NCI-H526 (cell line): ENCODE results near the gene FSCN2.
"Not testable (repeated sequence)": the region's sequence is repeated elsewhere in the genome, so short reads cannot be mapped to it uniquely, and the experiment has no call there.

Source experiments
- DNase-seq, 2 experiments: peaks; one replicate each; lab custom pipeline; 2025; lab: John Stamatoyannopoulos, UW

The FSCN2 gene

DNA sequence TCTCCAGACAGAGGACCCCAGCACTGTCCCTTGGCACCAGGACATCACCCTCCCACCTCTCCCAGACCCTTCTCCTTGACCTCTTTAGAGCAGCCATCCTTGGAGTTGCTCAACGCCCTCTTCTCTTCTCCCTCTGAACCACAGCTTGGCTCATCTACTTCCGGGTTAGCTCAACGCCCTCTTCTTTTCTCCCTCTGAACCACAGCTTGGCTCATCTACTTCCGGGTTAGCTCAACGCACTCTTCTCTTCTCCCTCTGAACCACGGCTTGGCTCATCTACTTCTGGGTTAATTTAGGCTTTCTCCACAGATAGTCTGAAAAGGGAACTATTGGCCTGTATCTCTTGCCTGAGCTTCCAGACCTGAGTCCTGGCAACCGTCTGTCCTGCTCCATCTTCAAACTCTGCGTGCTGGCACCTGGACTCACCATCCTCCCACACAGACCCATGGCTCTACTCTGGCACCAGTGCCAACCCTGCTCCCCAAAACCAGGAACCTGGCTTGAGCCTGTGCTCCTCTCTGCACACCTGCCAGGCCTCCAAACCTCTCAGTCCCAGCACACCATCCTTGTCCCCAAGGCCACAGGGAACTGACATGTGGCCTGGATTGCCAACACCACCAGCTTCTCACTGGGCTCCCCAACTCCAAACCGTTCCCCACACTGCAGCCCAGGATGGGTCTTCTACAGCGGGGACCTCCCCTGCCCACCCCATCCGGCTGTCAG, 49.3 kb downstream of the FSCN2 start:
- DNase-seq, result no peak

DNA sequence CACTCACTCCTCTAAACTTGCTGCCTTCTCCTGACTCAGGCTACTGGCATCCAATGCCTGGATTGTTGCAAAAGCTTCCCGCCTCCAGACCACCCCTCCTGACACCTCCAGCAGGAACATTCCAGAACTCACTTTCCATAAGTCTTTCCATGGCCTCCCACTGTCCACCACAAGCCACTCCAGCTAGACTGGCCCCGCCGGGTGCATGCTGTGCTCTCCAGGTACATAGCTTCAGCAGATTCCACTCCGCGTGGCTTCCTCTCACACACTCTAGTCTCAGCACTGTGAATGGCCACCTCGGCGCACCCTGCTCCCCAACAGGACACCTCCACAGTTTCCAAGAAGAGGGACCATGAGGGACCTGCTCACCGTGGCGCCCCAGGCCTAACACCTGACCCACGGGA, 49.9 kb downstream of the FSCN2 start:
- DNase-seq, result no peak

DNA sequence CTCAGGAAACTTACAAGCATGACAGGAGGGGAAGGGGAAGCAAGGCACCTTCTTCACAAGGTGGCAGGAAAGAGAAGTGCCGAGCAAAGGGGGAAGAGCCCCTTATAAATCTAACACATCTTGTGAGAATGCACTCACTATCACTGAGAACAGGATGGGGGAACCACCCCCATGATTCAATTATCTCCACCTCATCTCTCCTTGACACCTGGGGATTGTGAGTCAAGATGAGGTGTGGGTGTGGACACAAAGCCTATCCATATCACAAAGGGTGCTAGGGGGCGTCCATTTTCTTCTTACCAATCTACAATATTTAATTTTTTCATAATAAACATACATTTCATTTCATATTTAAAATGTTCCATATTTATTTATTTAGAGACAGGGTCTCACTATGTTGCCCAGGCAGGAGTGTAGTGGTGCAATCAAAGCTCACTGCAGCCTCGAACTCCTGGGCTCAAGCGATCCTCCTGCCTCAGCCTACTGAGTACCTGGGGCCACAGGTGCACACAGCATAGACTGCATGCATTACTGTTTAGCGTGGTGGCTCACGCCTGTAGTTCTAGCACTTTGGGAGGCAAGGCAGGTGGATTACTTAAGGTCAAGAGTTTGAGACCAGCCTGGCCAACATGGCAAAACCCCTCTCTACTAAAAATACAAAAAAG, 50.5 kb downstream of the FSCN2 start:
- DNase-seq, result no peak

DNA sequence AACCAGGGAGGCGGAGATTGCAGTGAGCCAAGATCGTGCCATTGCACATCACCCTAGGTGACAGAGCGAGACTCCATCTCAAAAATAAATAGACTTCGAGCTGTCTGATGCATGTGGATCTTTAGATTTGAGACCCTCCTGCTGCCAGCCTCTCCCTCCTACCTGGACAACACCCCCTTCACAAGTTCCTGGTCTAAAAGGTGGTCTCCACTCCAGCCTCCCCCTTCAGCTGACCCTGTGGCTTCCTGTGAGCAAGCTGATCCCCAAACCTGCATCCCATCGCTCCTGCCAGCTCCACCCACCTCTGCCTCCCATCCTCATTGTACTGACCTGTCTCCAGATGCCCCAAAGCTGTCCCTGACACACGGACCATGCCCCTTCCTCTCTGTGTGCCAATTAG, 51.1 kb downstream of the FSCN2 start:
- DNase-seq, result no peak

- no peak for DNase-seq
Measured at GRCh38 chr17:81579821-81580321, 51.7 kb downstream of the FSCN2 start.

- DNase-seq, result no peak
Measured at GRCh38 chr17:81580481-81580880, 52.3 kb downstream of the FSCN2 start.

DNA sequence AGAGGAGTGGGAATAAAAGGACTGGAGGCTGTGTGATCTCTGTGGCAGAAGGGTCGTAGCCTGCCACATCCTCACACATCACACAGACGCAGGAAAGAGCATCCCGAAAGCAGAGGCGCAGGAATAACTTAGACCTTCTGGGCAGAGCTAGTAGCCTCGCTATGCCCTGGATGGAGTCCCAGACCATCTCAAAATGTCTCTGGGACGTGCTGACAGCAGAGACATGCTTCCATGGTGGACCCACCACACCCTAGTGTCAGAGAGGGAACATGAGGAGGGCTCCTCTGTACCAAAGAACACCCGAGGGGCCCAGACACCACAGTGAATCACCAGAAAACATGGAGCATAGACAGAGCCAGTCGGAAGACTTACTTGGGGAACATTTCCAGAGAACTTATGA, 53.6 kb downstream of the FSCN2 start:
- DNase-seq, result no peak

DNA sequence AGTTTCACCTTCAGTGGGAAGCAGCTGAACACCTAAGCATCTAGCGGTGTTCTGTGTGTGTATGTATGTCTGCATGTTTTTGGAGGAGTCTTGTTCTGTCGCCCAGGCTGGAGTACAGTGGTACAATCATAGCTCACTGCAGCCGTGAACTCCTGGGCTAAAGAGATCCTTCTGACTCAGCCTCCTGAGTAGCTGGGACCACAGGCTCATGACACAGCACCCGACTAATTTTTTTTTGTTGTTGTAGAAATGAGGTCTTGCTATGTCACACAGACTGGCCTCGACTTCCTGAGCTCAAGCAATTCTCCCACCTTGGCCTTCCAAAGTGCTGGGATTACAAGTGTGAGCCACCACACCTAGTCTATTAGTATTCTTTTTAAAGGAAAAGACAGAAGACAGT, 54.2 kb downstream of the FSCN2 start:
- DNase-seq, result no peak

DNA sequence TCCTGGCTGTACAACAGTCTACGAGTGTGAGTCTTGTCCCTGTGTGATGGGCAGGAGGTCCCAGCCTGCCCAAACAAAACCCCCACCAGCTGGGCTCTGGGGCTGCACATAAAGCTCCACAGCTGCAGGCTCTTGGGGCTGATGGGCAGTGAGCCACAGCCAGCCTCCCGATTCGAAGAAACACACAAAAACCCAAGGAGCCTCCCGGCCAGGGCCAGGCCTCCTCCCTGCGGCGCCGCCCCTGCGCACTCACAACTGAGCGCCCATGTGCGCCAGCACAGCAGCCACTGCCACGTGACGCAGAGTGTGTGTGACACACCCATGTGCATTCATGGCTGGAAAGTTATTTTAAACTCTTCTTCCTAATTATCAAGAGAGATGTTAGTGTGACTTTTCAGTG, 54.6 kb downstream of the FSCN2 start:
- no peak for DNase-seq

DNA sequence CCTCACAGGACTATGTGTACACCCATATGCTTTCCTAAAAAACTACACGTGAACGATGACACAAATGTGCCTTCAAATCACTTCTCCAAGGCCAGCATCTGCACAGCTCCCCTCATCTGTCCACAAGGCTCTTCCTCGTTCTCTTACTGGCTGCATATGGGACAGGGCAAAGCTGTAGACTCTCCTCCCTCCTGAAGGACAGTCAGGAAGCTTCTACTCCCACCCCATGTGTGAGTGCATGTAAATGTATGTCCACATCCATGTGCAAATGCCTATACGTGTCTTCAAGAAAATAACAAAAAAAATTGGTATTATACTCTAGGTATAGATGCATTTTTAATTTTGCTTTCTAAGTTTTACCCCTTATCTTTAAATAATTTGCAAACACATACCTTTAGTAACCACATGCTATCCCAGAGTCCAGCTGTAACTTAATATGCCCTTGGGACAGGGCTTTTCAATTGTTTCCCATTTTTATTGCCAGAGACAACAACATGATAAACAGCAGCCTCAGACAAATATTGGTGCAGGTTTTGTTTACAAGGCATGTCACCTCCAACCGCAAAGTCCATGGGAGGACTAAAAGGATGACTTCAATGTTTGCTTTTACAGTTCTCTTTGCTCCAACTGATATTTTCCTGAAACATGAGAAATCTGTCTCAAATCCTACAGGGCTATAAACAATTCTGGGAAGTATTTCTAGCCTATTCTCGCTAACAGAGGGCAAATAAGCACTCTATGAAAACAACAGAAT, 55.6 kb downstream of the FSCN2 start:
- DNase-seq, result peak; percentile 23 to 50

DNA sequence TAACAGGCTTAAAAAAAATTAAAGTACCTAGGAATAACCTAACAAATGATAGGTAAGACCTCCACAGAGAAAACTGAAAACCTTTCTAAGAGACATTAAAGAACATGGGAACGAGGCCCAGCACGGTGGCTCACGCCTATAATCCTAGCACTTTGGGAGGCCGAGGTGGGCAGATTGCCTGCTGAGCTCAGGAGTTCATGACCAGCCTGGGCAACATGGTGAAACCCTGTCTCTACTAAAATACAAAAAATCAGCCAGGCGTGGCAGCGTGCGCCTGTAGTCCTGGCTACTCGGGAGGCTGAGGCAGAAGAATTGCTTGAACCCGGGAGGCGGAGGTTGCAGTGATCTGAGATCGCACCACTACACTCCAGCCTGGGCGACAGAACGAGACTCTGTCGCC, 56.6 kb downstream of the FSCN2 start:
- DNase-seq, result not testable (repeated sequence)

- no peak for DNase-seq
Measured at GRCh38 chr17:81586096-81586495, 57.9 kb downstream of the FSCN2 start.
